ENCODE results near the gene CPA1.

CPA1 gene

GRCh38 chr7:130386876-130387275 lies 6.6 kb downstream of the CPA1 start:
- no peak for DNase-seq
- in situ Hi-C loops (cut with HindIII; ENCODE audit: low pct_ligation_motif_present, low pct_unique_long_range_greater_than_20kb, low sequenced_read_pairs): no loop called here

DNA sequence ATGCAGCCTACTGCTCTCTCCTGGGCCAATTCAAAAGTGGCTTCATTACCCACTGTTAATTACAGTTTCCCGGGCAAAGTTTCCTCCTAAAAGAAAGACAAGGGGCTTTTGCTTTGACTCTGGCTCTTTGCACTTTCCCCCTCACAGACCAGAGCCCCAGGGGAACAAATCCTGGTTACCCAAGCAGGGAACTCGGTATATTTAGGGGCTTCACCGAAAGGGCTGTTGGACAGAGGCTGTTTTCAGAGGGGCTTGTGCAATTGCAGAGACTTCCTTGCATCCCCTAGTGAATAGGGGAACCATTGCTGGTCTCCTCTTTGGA lies 7.0 kb downstream of the CPA1 start:
- in situ Hi-C loops (cut with HindIII; ENCODE audit: low pct_ligation_motif_present, low pct_unique_long_range_greater_than_20kb, low sequenced_read_pairs): no loop called here
- no peak for DNase-seq

DNA sequence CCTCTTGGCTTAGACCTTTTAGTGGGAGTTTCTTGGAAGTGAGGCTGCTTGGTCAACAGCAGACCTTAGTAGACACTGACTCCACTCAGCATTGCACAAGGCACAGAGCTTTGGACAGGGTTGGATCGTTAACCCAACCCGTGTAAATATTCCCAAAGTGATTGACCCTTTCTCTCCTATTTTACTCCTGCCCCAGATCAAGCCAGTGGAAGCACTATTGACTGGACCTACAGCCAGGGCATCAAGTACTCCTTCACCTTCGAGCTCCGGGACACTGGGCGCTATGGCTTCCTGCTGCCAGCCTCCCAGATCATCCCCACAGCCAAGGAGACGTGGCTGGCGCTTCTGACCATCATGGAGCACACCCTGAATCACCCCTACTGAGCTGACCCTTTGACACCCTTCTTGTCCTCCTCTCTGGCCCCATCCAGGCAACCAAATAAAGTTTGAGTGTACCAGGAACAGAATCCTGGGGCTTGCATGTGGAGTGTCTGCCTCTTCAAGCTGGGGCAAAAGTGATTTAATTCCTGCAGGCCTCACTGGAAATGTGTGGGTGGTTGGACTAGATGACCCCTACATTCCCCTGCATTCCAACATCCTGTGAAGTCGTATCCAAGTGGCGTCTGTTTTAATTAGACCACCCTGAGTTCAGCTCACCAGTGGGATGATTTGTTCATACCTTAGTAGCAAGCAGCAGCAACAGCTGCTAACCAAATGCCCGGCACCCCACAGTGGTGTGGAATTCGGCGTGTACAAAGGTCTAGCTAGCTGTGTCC lies 7.5 kb downstream of the CPA1 start:
- in situ Hi-C loops (cut with HindIII; ENCODE audit: low pct_ligation_motif_present, low pct_unique_long_range_greater_than_20kb, low sequenced_read_pairs): no loop called here
- DNase-seq: no peak

GRCh38 chr7:130388671-130389070 lies 8.4 kb downstream of the CPA1 start:
- no peak for DNase-seq
- in situ Hi-C loops (cut with HindIII; ENCODE audit: low pct_ligation_motif_present, low pct_unique_long_range_greater_than_20kb, low sequenced_read_pairs): no loop called here

DNA sequence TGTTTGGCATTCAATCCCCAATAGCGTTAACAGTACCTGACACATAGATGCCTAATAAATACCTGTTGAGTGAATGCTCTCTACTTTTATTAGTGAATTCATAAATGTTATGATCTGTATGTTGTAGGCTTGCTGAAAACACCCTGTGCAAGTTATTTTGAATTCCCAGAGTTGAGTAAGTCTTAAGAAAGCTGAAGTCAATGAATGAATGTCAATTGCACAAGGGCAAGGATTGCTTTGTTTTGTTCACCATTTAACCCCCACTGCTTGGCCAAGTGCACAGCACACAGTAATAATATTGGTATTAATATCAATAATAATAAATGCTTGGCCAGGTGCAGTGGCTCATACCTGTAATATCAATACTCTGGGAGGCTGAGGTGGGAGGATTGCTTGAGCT lies 10.2 kb downstream of the CPA1 start:
- DNase-seq: no peak
- in situ Hi-C loops (cut with HindIII; ENCODE audit: low pct_ligation_motif_present, low pct_unique_long_range_greater_than_20kb, low sequenced_read_pairs): no loop called here

- in situ Hi-C loops (cut with HindIII; ENCODE audit: low pct_ligation_motif_present, low pct_unique_long_range_greater_than_20kb, low sequenced_read_pairs): no loop called here
- no peak for DNase-seq
Measured at GRCh38 chr7:130393101-130393561, 12.8 kb downstream of the CPA1 start.

DNA sequence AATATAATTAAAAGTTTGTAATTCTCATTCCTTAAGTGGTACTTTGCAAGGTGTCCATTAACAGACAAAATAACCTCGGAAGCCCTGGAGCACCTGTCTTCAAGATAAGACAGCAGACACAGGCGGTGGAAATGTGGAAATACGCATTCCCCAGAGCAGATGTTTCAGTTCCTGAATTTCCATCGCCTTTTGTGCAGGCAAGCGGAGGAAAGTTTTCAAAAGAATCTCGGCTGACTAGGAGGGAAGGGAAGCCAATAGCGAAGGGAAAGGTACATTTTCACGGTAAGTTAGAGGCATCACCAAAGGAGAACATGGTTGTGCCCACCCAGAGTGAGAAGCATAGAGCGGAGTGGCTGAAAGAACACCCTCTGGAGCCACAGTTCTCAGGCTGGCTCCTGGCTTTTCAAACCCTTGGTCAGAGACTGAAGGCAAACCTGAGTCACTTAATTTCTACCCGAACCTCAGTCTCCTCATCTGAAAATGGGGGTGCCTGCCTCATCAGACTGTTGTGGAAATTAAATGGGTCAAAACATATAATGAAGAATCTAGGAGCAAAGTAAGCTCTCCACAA lies 13.6 kb downstream of the CPA1 start:
- no peak for DNase-seq
- in situ Hi-C loops (cut with HindIII; ENCODE audit: low pct_ligation_motif_present, low pct_unique_long_range_greater_than_20kb, low sequenced_read_pairs): no loop called here

GRCh38 chr7:130394421-130395195 lies 14.3 kb downstream of the CPA1 start:
- in situ Hi-C loops (cut with HindIII; ENCODE audit: low pct_ligation_motif_present, low pct_unique_long_range_greater_than_20kb, low sequenced_read_pairs): no loop called here
- DNase-seq: no peak

DNA sequence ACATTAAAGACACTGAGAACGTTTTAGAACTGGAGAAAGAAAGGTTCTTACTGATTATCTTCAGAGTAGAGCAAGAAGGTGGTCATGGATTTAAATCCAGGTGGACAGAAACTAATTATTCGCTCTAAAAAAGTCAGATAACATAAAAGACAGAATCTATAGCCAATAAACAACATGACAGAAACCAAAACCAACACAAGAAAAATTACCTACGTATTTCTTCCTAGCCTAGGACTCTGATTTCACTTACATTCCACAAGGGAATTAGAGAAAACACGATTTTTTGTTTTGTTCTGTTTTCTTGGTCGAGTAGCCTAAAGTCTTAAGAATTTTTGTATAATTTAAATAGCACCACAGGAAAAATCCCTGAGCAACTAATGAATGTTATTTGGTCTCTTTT lies 15.1 kb downstream of the CPA1 start:
- DNase-seq: no peak
- in situ Hi-C loops (cut with HindIII; ENCODE audit: low pct_ligation_motif_present, low pct_unique_long_range_greater_than_20kb, low sequenced_read_pairs): no loop called here

DNA sequence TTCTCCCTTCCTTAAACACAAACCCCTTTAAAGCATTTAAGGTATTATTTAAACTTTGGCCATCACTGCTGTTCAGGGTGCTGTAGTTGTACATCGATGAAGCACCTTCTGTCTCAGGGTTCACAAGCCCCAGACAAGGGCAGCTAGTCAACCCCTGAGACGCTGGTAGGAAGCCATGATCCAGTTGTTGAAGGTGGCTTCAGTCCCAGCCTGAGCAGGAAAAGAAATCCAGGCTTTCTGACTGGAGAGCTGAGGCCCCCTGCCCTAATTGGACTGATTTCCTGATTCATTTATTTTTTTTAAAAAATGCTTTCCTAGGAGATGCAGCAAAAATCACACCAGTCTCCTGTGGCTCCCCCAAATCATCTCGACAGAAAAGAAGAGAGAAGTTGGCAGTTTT lies 15.8 kb downstream of the CPA1 start:
- in situ Hi-C loops (cut with HindIII; ENCODE audit: low pct_ligation_motif_present, low pct_unique_long_range_greater_than_20kb, low sequenced_read_pairs): no loop called here
- DNase-seq: no peak

- DNase-seq: no peak
- in situ Hi-C loops (cut with HindIII; ENCODE audit: low pct_ligation_motif_present, low pct_unique_long_range_greater_than_20kb, low sequenced_read_pairs): no loop called here
Measured at GRCh38 chr7:130397051-130397757, 16.9 kb downstream of the CPA1 start.

DNA sequence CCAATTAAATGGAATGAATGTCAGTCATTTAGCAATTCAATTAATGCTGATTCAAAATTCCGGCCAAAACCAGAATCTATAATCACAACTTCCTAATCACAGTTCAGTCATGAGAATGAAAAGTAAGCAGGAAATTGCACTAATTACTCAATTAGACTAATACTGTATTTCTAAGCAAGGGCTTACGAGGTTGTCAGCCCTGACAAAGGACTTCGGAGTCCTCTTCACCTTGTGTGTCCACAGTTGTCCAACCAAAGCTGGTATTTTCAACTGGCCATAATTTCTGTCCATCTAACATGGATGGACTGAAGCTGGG lies 17.4 kb downstream of the CPA1 start:
- DNase-seq: no peak
- in situ Hi-C loops (cut with HindIII; ENCODE audit: low pct_ligation_motif_present, low pct_unique_long_range_greater_than_20kb, low sequenced_read_pairs): no loop called here

GRCh38 chr7:130398526-130399090 lies 18.3 kb downstream of the CPA1 start:
- DNase-seq: no peak
- in situ Hi-C loops (cut with HindIII; ENCODE audit: low pct_ligation_motif_present, low pct_unique_long_range_greater_than_20kb, low sequenced_read_pairs): no loop called here

GRCh38 chr7:130400120-130400572 lies 19.9 kb downstream of the CPA1 start:
- no peak for DNase-seq
- in situ Hi-C loops (cut with HindIII; ENCODE audit: low pct_ligation_motif_present, low pct_unique_long_range_greater_than_20kb, low sequenced_read_pairs): no loop called here

- DNase-seq: no peak
- in situ Hi-C loops (cut with HindIII; ENCODE audit: low pct_ligation_motif_present, low pct_unique_long_range_greater_than_20kb, low sequenced_read_pairs): no loop called here
Measured at GRCh38 chr7:130401101-130401500, 20.8 kb downstream of the CPA1 start.

- DNase-seq: no peak
- in situ Hi-C loops (cut with HindIII; ENCODE audit: low pct_ligation_motif_present, low pct_unique_long_range_greater_than_20kb, low sequenced_read_pairs): no loop called here
Measured at GRCh38 chr7:130401578-130401977, 21.3 kb downstream of the CPA1 start.

DNA sequence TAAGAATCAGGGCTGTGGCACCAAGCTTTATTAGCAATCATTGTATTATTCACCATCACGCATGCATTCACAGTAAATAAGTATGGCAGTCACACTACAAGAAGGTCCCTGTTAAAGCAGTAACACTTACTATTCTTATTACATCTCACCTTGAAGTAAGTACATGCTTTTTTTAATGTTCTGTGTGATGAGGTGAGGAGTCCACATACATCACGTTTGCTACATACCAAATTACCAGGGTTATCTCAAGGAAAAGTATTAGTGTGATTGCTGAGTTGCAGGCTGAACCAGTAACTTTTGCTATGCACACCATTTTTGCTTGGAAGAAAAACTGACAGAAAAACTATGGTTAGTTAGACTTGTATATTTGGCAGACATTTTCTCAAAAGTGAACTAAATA lies 24.7 kb downstream of the CPA1 start:
- in situ Hi-C loops (cut with HindIII; ENCODE audit: low pct_ligation_motif_present, low pct_unique_long_range_greater_than_20kb, low sequenced_read_pairs): no loop called here
- no peak for DNase-seq

DNA sequence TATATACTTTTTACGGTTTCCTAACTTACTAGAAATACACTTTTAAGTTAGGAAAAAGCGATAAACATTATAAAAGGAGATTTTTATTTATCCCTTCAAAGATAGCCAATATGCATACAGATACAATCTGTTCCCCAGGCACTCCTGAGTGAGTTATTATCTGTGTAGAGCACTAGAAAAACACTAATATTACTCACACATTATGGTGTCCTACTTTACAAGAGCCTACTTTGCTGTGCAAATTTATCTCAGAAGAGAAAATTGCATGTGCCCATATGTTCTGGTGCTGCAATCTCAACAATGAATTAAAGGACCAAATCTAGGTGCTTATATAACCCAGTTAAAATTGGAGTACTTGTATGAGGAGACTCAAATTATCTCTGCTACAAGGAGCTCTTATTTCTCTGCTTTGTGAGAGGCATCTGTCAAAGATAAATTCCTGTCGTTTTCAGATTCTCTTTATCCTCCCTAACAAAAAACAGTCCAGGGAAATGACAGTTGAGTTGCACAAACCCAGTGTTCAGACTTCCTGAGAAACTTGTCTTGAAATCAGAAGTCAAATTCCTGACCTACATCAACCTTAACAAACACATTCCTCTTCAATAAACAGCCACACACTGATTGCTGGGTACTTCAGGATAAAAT lies 28.9 kb downstream of the CPA1 start:
- no peak for DNase-seq
- in situ Hi-C loops (cut with HindIII; ENCODE audit: low pct_ligation_motif_present, low pct_unique_long_range_greater_than_20kb, low sequenced_read_pairs): no loop called here

DNA sequence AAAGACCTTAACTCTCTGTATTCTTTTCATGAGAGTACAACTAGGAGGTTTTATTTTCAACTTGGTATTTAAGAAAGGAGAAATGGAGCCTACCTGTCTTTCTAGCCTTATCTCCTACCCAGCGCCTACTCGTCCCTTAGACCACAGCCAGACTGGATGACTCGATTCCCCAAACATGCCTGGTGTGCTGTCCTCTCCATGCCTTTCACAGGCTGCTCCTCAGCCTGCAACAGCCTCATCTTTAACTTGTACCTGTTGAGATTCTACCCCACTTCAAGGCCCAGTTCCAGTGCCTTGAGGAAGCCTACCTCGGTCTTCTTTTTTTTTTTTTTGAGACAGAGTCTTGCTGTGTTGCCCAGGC lies 29.4 kb downstream of the CPA1 start:
- in situ Hi-C loops (cut with HindIII; ENCODE audit: low pct_ligation_motif_present, low pct_unique_long_range_greater_than_20kb, low sequenced_read_pairs): no loop called here
- no peak for DNase-seq

All from ACHN (cell line).